PC-9 (cell line): ENCODE measurements around the gene INSR. TPM values are rescaled to one million over a fixed set of nuclear protein-coding genes. Genes with fewer than 3 reads are reported as not detected.

ENCODE experiments used
- BruUV-seq: library from RNA; stranded (reverse); fragments of 400-500 nt; replicated peaks from 2 replicates; lab custom pipeline; 2021; lab: Mats Ljungman, UMichigan
- CTCF ChIA-PET: fragments of 300-600 bp; sonication (Branson Sonifier 250); formaldehyde crosslinking; loops from one replicate; lab custom pipeline; 2022; ENCODE audit warnings: antibody characterized with exemption; lab: Charles Lee
- POLR2A ChIA-PET: fragments of 300-600 bp; sonication (Branson Sonifier 250); formaldehyde crosslinking; loops from one replicate; lab custom pipeline; 2022; ENCODE audit warnings: antibody characterized with exemption; ENCODE audit not compliant: unreplicated experiment; lab: Charles Lee
- DNase-seq, 2 experiments: peaks; one replicate each; pipeline versions ENCODE4 v3.0.0 to v3.0.0-alpha.2; 2015 to 2022; ENCODE audit warnings: mixed read lengths in 1 of 2
- H2AFZ ChIP-seq: fragments of 200-600 bp; sonication (generic); 2 replicates; pipeline ENCODE4 v1.8.1; 2017; ENCODE audit warnings: antibody characterized with exemption
- H3F3A ChIP-seq: fragments of 200-600 bp; sonication (generic); 2 replicates; pipeline ENCODE4 v1.8.1; 2017; ENCODE audit warnings: antibody characterized with exemption, mild to moderate bottlenecking, low read depth; ENCODE audit not compliant: insufficient read depth
- H3K27ac ChIP-seq: fragments of 200-600 bp; sonication (generic); 2 replicates; pipeline ENCODE4 v1.6.1; 2016; ENCODE audit warnings: mixed run types
- H3K27me3 ChIP-seq: fragments of 200-600 bp; sonication (generic); 2 replicates; pipeline ENCODE4 v1.6.1; 2016; ENCODE audit warnings: low read depth, mixed run types; ENCODE audit not compliant: insufficient read depth
- H3K36me3 ChIP-seq: fragments of 200-600 bp; sonication (generic); 2 replicates; pipeline ENCODE4 v1.6.1; 2016; ENCODE audit warnings: low read depth, mixed run types
- H3K4me1 ChIP-seq: fragments of 200-600 bp; sonication (generic); replicated peaks from 2 replicates; pipeline ENCODE4 v1.6.1; 2016; ENCODE audit warnings: mixed run types; ENCODE audit not compliant: insufficient read depth
- H3K4me2 ChIP-seq: fragments of 200-600 bp; sonication (generic); 2 replicates; pipeline ENCODE4 v1.6.1; 2017; ENCODE audit warnings: mixed run types
- H3K4me3 ChIP-seq: fragments of 200-600 bp; sonication (generic); 2 replicates; pipeline ENCODE4 v1.6.1; 2016; ENCODE audit warnings: mixed run types
- H3K79me2 ChIP-seq: fragments of 200-600 bp; sonication (generic); 2 replicates; pipeline ENCODE4 v1.6.1; 2017; ENCODE audit warnings: low read depth, mixed run types
- H3K9me2 ChIP-seq: fragments of 200-600 bp; sonication (generic); 2 replicates; pipeline ENCODE4 v1.8.1; 2017; ENCODE audit warnings: mild to moderate bottlenecking; ENCODE audit not compliant: insufficient read depth
- H3K9me3 ChIP-seq: fragments of 200-600 bp; sonication (generic); 2 replicates; pipeline ENCODE4 v1.8.1; 2016; ENCODE audit warnings: low read depth; ENCODE audit not compliant: insufficient read depth
- H4K20me1 ChIP-seq: fragments of 200-600 bp; sonication (generic); 2 replicates; pipeline ENCODE4 v1.8.1; 2017; ENCODE audit not compliant: insufficient read depth
- EZH2 ChIP-seq: fragments of 200-600 bp; sonication (generic); IDR thresholded peaks from 2 replicates; pipeline ENCODE4 v1.8.0; 2017; ENCODE audit warnings: antibody characterized with exemption, low read depth
- intact Hi-C: fragments of 100-400 bp; cut with micrococcal nuclease; formaldehyde crosslinking; loops from one replicate; pipeline ENCODE4 v1.10.0; 2022; ENCODE audit not compliant: unreplicated experiment
- total RNA-seq: library from RNA; stranded (reverse); gene quantifications from 2 replicates; pipeline ENCODE4 v1.2.3, GENCODE V29; 2021
- TF ChIP-seq, protein P1 (sequence below): fragments of 200-600 bp; sonication (generic); conservative IDR thresholded peaks from 2 replicates; pipeline ENCODE4 v1.6.1; 2017; ENCODE audit warnings: mixed run types, antibody characterized with exemption, mild to moderate bottlenecking, moderate library complexity

INSR gene
- total RNA-seq, 1 experiment from 2014 or later: 9.3 TPM

DNA sequence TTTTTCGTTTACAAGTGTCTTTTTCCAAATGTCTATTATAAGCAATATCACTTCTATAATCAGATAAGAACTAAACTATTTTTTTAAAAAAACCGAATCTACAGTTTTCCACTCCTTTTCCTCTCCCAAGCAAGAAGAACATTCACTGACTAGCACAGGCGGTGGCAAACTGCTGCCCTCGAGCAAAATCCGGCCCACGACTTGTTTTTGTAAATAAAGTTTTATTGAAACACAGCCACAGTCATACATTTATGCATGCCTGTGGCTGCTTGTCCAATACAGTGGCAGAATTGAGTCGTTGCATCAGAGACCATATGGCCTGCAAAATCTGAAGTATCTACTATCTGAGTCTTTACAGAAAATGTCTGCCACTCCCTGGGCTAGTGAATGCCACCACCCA, 27.4 kb downstream of the INSR start:
- intact Hi-C loops: no loop called here
- Histone ChIP-seq H3K9me2 (no peaks in the 10 kb centered on the region), H3F3A (0 out of 2 replicates have a peak, but pooled peaks cover 7% of the 10 kb centered on the region), H3K27me3 (no peaks in the 10 kb centered on the region), H3K79me2 (no peaks in the 10 kb centered on the region), H3K4me2 (no peak overlapping the region), H3K4me3 (no peak overlapping the region), H3K27ac (no peak overlapping the region), H3K9me3 (no peaks in the 10 kb centered on the region), H2AFZ (no peak overlapping the region), H3K4me1 (peaks cover 7% of the 10 kb centered on the region; the same call in 1 of the 2 replicates), H4K20me1 (no peaks in the 10 kb centered on the region), H3K36me3 (no peaks in the 10 kb centered on the region)
- no peak for TF ChIP-seq EZH2
- TF ChIP-seq, protein P1, sequence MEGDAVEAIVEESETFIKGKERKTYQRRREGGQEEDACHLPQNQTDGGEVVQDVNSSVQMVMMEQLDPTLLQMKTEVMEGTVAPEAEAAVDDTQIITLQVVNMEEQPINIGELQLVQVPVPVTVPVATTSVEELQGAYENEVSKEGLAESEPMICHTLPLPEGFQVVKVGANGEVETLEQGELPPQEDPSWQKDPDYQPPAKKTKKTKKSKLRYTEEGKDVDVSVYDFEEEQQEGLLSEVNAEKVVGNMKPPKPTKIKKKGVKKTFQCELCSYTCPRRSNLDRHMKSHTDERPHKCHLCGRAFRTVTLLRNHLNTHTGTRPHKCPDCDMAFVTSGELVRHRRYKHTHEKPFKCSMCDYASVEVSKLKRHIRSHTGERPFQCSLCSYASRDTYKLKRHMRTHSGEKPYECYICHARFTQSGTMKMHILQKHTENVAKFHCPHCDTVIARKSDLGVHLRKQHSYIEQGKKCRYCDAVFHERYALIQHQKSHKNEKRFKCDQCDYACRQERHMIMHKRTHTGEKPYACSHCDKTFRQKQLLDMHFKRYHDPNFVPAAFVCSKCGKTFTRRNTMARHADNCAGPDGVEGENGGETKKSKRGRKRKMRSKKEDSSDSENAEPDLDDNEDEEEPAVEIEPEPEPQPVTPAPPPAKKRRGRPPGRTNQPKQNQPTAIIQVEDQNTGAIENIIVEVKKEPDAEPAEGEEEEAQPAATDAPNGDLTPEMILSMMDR: no peak
- DNase-seq: no peak
- BruUV-seq: no TSS peak
- CTCF ChIA-PET: no interaction called here
- POLR2A ChIA-PET: no interaction called here

DNA sequence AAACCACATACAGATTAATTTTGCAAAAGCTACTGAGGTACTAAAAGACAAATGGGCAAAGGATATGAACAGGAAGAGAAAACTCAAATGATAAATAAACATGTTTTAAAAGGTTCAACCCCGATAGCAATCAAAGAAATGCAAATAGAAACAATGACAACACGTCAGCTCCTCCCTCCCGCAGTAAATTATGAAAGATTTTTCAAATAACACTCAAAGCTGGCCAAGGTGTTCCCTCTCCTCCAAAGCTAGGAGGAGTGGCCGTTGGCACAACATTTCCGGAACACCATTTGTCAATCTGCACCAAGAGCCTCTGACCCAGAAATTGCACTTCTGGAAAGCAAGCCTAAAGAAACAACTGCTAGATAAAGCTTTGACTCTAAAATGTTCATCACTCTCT, 28.3 kb downstream of the INSR start:
- intact Hi-C loops: no loop called here
- Histone ChIP-seq H4K20me1 (no peaks in the 10 kb centered on the region), H3K9me3 (no peaks in the 10 kb centered on the region), H3K4me2 (peak overlapping the region; percentile 23; the same call in 1 of the 2 replicates), H2AFZ (no peak overlapping the region), H3K4me3 (no peak overlapping the region), H3K4me1 (peaks cover 7% of the 10 kb centered on the region; the same call in 1 of the 2 replicates), H3F3A (0 out of 2 replicates have a peak, but pooled peaks cover 7% of the 10 kb centered on the region), H3K36me3 (no peaks in the 10 kb centered on the region), H3K27me3 (no peaks in the 10 kb centered on the region), H3K9me2 (no peaks in the 10 kb centered on the region), H3K79me2 (no peaks in the 10 kb centered on the region), H3K27ac (no peak overlapping the region)
- DNase-seq: peak in 1 of 2 experiments; percentile 59
- no peak for TF ChIP-seq EZH2
- TF ChIP-seq, protein P1: no peak
- CTCF ChIA-PET: no interaction called here
- no TSS peak for BruUV-seq
- POLR2A ChIA-PET: no interaction called here

DNA sequence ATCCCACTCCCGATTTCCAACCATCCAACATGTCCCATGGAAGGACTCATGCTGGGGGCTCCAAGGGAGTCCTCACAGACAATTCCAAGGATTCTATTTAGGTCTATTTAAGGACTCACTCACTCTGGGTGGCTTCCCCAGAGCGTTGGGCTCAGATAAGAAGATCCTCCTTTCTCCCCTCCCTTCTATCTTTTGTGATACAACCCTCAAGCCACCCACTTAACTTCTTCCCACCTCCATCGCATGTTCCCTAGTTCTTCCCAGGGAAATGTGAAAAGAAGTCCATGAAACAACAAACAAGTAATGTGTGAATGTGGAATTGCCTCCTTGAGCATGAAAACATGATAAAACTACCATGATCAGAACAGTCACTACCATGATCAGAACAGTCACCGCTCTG, 29.4 kb downstream of the INSR start:
- H3K9me2 ChIP-seq: no peaks in the 10 kb centered on the region
- intact Hi-C loops: no loop called here
- 0 out of 2 replicates have a peak, but pooled peaks cover 7% of the 10 kb centered on the region for H3F3A ChIP-seq
- TF ChIP-seq, protein P1: no peak
- no peak for TF ChIP-seq EZH2
- no peaks in the 10 kb centered on the region for H3K9me3 ChIP-seq
- H3K27ac ChIP-seq: no peak overlapping the region
- no peaks in the 10 kb centered on the region for H3K79me2 ChIP-seq
- H3K4me1 ChIP-seq: peaks cover 7% of the 10 kb centered on the region; the same call in 1 of the 2 replicates
- CTCF ChIA-PET: no interaction called here
- POLR2A ChIA-PET: interaction anchor here (0.7 kb wide), 1 partner anchor 56 kb away, joined by 7 read pairs; no protein-coding TSS in a partner anchor
- no peak for DNase-seq
- no peaks in the 10 kb centered on the region for H3K27me3 ChIP-seq
- no peaks in the 10 kb centered on the region for H3K36me3 ChIP-seq
- no peak overlapping the region for H3K4me2 ChIP-seq
- no peak overlapping the region for H2AFZ ChIP-seq
- BruUV-seq: no TSS peak
- H4K20me1 ChIP-seq: no peaks in the 10 kb centered on the region
- H3K4me3 ChIP-seq: no peak overlapping the region
